ENCODE results near the gene GOLGA5.
A peak's percentile ranks its signal among the peaks of the same experiment; 100 is the strongest.
"Not testable (repeated sequence)": the region's sequence is repeated elsewhere in the genome, so short reads cannot be mapped to it uniquely, and the experiment has no call there.

GOLGA5 gene

GRCh38 chr14:92778868-92779565 lies 15.1 kb upstream of the GOLGA5 start:
- DNase-seq (ENCODE audit: low spot score) = not testable (repeated sequence)

GRCh38 chr14:92780444-92781232 lies 13.5 kb upstream of the GOLGA5 start:
- DNase-seq (ENCODE audit: low spot score) = no peak

- no peak for DNase-seq (ENCODE audit: low spot score)
Measured at GRCh38 chr14:92781350-92781749, 12.8 kb upstream of the GOLGA5 start.

- peak; percentile 27 for DNase-seq (ENCODE audit: low spot score)
Measured at GRCh38 chr14:92783813-92784431, 10.2 kb upstream of the GOLGA5 start.

- DNase-seq (ENCODE audit: low spot score) = no peak
Measured at GRCh38 chr14:92785667-92786426, 8.3 kb upstream of the GOLGA5 start.

- no peak for DNase-seq (ENCODE audit: low spot score)
Measured at GRCh38 chr14:92786427-92786756, 7.7 kb upstream of the GOLGA5 start.

GRCh38 chr14:92787554-92787953 lies 6.6 kb upstream of the GOLGA5 start:
- DNase-seq (ENCODE audit: low spot score) = no peak

GRCh38 chr14:92789457-92790089 lies 4.5 kb upstream of the GOLGA5 start:
- DNase-seq (ENCODE audit: low spot score) = no peak

GRCh38 chr14:92792885-92793284 lies 1.2 kb upstream of the GOLGA5 start:
- DNase-seq (ENCODE audit: low spot score) = no peak

GRCh38 chr14:92794547-92794941 lies 439 bp downstream of the GOLGA5 start:
- DNase-seq (ENCODE audit: low spot score) = no peak

GRCh38 chr14:92794961-92795360 lies 856 bp downstream of the GOLGA5 start:
- no peak for DNase-seq (ENCODE audit: low spot score)

GRCh38 chr14:92797935-92798653 lies 4.0 kb downstream of the GOLGA5 start:
- DNase-seq (ENCODE audit: low spot score) = no peak

GRCh38 chr14:92798811-92799210 lies 4.7 kb downstream of the GOLGA5 start:
- no peak for DNase-seq (ENCODE audit: low spot score)

GRCh38 chr14:92800012-92800411 lies 5.9 kb downstream of the GOLGA5 start:
- no peak for DNase-seq (ENCODE audit: low spot score)

- DNase-seq (ENCODE audit: low spot score) = no peak
Measured at GRCh38 chr14:92800525-92800924, 6.4 kb downstream of the GOLGA5 start.

GRCh38 chr14:92801917-92802316 lies 7.8 kb downstream of the GOLGA5 start:
- no peak for DNase-seq (ENCODE audit: low spot score)

GRCh38 chr14:92802678-92803077 lies 8.6 kb downstream of the GOLGA5 start:
- no peak for DNase-seq (ENCODE audit: low spot score)

- no peak for DNase-seq (ENCODE audit: low spot score)
Measured at GRCh38 chr14:92813201-92813600, 19.1 kb downstream of the GOLGA5 start.

GRCh38 chr14:92819011-92819597 lies 25.0 kb downstream of the GOLGA5 start:
- no peak for DNase-seq (ENCODE audit: low spot score)

- not testable (repeated sequence) for DNase-seq (ENCODE audit: low spot score)
Measured at GRCh38 chr14:92819680-92820535, 25.8 kb downstream of the GOLGA5 start.
